HG03025 (cell line): ENCODE data around the gene RTN4IP1.
A peak's percentile ranks its signal among the peaks of the same experiment; 100 is the strongest.

Source experiments
- ATAC-seq: cut with Tn5 transposase; IDR thresholded peaks from one replicate; pipeline ENCODE4 v1.9.1; 2021; ENCODE audit warnings: mild to moderate bottlenecking, moderate library complexity; ENCODE audit not compliant: unreplicated experiment, low FRiP score

The RTN4IP1 gene

GRCh38 chr6:106629103-106629858 is at the start of gene RTN4IP1, which contains the start of gene QRSL1:
RTN4IP1 (minus strand) TSS chr6:106629498; CDS start chr6:106629021, 477 bp downstream.
QRSL1 (plus strand) TSS chr6:106629578; CDS start chr6:106629682, 104 bp downstream.
- peak; percentile 80 for ATAC-seq

GRCh38 chr6:106677282-106677681 is 48.0 kb upstream of the RTN4IP1 start:
- no peak for ATAC-seq

GRCh38 chr6:106674541-106675229 is 45.4 kb upstream of the RTN4IP1 start:
- no peak for ATAC-seq

- no peak for ATAC-seq
Measured at GRCh38 chr6:106671651-106672050, 42.4 kb upstream of the RTN4IP1 start.

- ATAC-seq: no peak
Measured at GRCh38 chr6:106670236-106670635, 40.9 kb upstream of the RTN4IP1 start.

- ATAC-seq: no peak
Measured at GRCh38 chr6:106667022-106667402, 37.7 kb upstream of the RTN4IP1 start.

- peak; percentile 92 for ATAC-seq
Measured at GRCh38 chr6:106666282-106667021, 37.2 kb upstream of the RTN4IP1 start.

GRCh38 chr6:106662458-106662857 is 33.2 kb upstream of the RTN4IP1 start:
- no peak for ATAC-seq

GRCh38 chr6:106659859-106660258 is 30.6 kb upstream of the RTN4IP1 start:
- ATAC-seq: no peak

GRCh38 chr6:106658469-106658868 is 29.2 kb upstream of the RTN4IP1 start:
- no peak for ATAC-seq

GRCh38 chr6:106648651-106649308 is 19.5 kb upstream of the RTN4IP1 start:
- ATAC-seq: peak; percentile 83

- no peak for ATAC-seq
Measured at GRCh38 chr6:106643061-106643460, 13.8 kb upstream of the RTN4IP1 start.

- ATAC-seq: no peak
Measured at GRCh38 chr6:106642476-106642875, 13.2 kb upstream of the RTN4IP1 start.

- no peak for ATAC-seq
Measured at GRCh38 chr6:106639812-106640211, 10.5 kb upstream of the RTN4IP1 start.

- peak; percentile 82 for ATAC-seq
Measured at GRCh38 chr6:106637717-106638341, 8.5 kb upstream of the RTN4IP1 start.

GRCh38 chr6:106637051-106637716 is 7.9 kb upstream of the RTN4IP1 start:
- ATAC-seq: peak; percentile 29

GRCh38 chr6:106634565-106634964 is 5.3 kb upstream of the RTN4IP1 start:
- ATAC-seq: no peak

GRCh38 chr6:106631346-106631745 is 2.0 kb upstream of the RTN4IP1 start:
- ATAC-seq: no peak

GRCh38 chr6:106630366-106630765 is 1.1 kb upstream of the RTN4IP1 start:
- ATAC-seq: no peak

GRCh38 chr6:106629859-106630163 is 513 bp upstream of the RTN4IP1 start:
- ATAC-seq: no peak
